Stimulated activated naive CD8-positive, alpha-beta T cell treated with anti-CD3 and anti-CD28 coated beads, Interleukin-15, Interleukin-2, amounts not matched to agents 100 ng/mL and 50 ng/mL, for 24 hours (primary cell): ENCODE data around the gene CTBP1.
"Not testable (repeated sequence)": the region's sequence is repeated elsewhere in the genome, so short reads cannot be mapped to it uniquely, and the experiment has no call there.

Experiments used
- H3K27ac Mint-ChIP-seq: one replicate; pipeline ENCODE4 v1.8.0; 2021; ENCODE audit warnings: mild to moderate bottlenecking, mixed read lengths
- H3K27me3 Mint-ChIP-seq: one replicate; pipeline ENCODE4 v1.8.0; 2021; ENCODE audit warnings: mixed read lengths
- H3K36me3 Mint-ChIP-seq: one replicate; pipeline ENCODE4 v1.8.0; 2021; ENCODE audit warnings: low read depth, mixed read lengths
- H3K4me1 Mint-ChIP-seq: one replicate; pipeline ENCODE4 v1.8.0; 2021; ENCODE audit warnings: low read depth, mixed read lengths
- H3K4me3 Mint-ChIP-seq: one replicate; pipeline ENCODE4 v1.8.0; 2021; ENCODE audit warnings: mild to moderate bottlenecking, mixed read lengths
- H3K9me3 Mint-ChIP-seq: one replicate; pipeline ENCODE4 v1.8.0; 2021; ENCODE audit warnings: mixed read lengths

The CTBP1 gene

DNA sequence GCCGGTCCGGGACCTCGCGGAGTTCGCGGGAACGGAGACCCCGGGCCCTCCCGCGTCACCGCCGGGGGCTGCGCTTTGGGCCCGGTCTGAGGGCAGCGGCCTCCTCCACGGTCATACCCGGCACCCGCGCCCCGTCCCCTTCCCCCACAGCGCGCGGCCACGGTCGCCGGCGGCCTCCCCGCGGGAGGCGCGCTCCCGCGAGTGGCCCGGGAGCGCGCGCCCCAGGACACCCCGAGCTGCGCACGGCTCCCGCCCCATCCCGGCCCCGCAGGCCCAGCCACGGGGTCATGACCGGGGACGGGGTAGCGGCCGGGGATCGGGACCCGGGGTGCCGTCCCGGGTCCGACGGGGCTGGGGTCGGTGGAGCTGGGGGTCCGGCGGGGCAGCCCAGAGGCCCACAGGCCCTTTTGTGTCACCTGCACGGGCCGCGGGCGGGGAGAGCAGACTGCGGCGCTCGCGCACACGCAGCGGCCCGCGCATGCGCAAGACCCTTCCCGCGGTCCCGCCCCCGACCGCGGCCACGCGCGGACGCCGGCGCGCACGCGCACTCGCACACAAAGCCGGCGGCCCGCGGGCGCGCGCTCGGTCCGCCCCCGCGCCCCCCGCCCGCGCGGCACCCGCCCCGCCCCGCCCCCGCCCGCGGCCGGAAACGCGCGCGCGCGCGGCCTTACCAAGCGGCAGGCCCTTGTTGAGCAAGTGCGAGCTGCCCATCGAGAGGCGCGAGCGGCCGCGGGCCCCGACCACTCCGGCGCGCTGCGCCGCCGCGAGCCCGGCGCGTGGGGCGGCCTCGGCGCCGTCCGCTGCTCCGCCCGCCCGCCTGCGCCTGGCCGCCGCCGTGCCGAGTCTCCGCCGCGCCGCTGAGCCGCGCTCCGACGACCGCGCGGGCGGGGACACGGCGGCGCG is at the start of gene CTBP1:
TSS of gene CTBP1 (minus strand) at position 886 of the 903 bp plus-strand sequence. CDS start 7,799 bp downstream, outside the sequence.
- Mint-ChIP-seq H3K4me1 (peaks cover 72% of the 10 kb centered on the region), H3K9me3 (no peaks in the 10 kb centered on the region), H3K27me3 (no peaks in the 10 kb centered on the region), H3K4me3 (peak within 1 kb of the TSS; percentile 89), H3K36me3 (peaks cover 26% of the 10 kb centered on the region), H3K27ac (peak within 1 kb of the TSS; percentile 96)

DNA sequence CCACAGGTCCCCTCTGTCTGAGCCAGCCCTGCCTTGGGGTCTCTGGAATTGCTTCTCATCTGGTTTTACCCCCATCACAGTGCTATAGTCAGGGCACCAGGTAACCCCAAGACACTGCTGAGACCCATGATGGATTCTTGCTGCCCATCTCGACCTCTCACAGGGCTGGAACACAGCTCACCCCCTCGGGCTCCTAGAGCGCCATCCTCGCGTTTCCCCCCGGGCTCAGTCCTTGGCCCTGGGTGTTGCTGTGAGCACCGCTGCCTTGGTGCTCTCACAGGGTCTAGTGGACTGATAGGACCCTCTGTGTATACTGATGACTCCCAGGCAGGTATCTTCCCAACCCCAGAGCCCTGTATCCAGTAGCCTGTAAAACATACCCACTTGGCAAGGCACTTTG is 49.5 kb upstream of the CTBP1 start:
- Mint-ChIP-seq H3K4me3 (no peak overlapping the region), H3K9me3 (no peaks in the 10 kb centered on the region), H3K27ac (no peak overlapping the region), H3K36me3 (peaks cover 47% of the 10 kb centered on the region), H3K27me3 (no peaks in the 10 kb centered on the region), H3K4me1 (peaks cover 60% of the 10 kb centered on the region)

- peaks cover 63% of the 10 kb centered on the region for H3K4me1 Mint-ChIP-seq
- H3K27me3 Mint-ChIP-seq: no peaks in the 10 kb centered on the region
- H3K9me3 Mint-ChIP-seq: no peaks in the 10 kb centered on the region
- no peak overlapping the region for H3K4me3 Mint-ChIP-seq
- peaks cover 48% of the 10 kb centered on the region for H3K36me3 Mint-ChIP-seq
- H3K27ac Mint-ChIP-seq: no peak overlapping the region
Measured at GRCh38 chr4:1297456-1298325, 48.8 kb upstream of the CTBP1 start.

DNA sequence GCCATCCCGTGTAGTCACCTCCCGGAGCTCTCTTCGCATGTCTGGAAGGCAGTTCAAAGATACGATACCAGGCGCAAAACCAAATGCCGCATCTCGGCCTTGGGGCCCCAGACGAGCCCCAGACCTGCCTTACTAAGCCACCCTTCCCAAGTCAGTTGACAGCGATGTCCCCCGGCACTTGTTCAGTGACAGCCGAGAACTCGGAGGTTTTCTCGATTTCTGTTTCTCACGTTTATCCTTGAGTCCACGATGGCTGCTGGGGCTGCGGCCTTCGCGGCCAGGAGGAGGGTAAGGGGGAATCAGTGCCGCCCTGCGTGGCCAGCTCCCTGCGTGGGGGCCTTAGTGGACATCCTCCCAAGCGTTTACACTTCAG is 48.1 kb upstream of the CTBP1 start:
- no peaks in the 10 kb centered on the region for H3K27me3 Mint-ChIP-seq
- H3K36me3 Mint-ChIP-seq: peaks cover 48% of the 10 kb centered on the region
- peak overlapping the region; percentile 60 for H3K27ac Mint-ChIP-seq
- no peaks in the 10 kb centered on the region for H3K9me3 Mint-ChIP-seq
- no peak overlapping the region for H3K4me3 Mint-ChIP-seq
- H3K4me1 Mint-ChIP-seq: peaks cover 68% of the 10 kb centered on the region

DNA sequence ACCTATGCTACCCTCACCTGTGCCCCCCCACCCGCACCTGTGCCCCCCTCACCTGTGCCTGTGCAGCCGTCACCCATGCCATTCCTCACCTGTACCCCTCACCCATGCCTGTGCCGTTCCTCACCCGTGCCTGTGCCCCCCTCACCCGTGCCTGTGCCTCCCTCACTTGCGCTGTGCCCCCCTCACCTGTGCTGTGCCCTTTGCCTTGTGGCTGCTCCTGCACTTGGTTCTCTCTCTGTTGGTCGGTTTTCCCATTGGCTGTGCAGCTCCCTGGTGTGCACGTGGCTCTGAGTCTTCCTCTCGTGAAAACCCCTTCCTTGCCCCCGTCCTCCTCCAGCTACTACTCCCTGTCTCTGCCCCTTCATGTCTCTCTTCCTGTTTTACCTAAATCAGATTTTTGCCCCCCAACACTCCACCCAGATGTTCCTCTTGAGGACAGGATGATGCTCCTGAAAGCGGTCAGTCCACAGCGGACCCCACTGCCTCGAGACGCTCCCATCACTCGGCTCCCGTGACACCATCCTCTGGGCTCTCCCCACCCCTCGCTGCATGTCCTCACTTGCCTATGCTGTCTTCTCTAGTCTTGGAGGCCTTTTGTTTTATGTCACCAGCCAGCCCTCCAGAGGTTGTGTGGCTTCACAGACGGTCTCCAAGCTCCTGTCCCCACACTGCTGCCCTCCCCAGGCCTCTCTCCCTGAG is 47.5 kb upstream of the CTBP1 start:
- H3K27me3 Mint-ChIP-seq: no peaks in the 10 kb centered on the region
- H3K4me1 Mint-ChIP-seq: peaks cover 69% of the 10 kb centered on the region
- H3K27ac Mint-ChIP-seq: peak overlapping the region; percentile 60
- H3K4me3 Mint-ChIP-seq: no peak overlapping the region
- peaks cover 47% of the 10 kb centered on the region for H3K36me3 Mint-ChIP-seq
- H3K9me3 Mint-ChIP-seq: no peaks in the 10 kb centered on the region

DNA sequence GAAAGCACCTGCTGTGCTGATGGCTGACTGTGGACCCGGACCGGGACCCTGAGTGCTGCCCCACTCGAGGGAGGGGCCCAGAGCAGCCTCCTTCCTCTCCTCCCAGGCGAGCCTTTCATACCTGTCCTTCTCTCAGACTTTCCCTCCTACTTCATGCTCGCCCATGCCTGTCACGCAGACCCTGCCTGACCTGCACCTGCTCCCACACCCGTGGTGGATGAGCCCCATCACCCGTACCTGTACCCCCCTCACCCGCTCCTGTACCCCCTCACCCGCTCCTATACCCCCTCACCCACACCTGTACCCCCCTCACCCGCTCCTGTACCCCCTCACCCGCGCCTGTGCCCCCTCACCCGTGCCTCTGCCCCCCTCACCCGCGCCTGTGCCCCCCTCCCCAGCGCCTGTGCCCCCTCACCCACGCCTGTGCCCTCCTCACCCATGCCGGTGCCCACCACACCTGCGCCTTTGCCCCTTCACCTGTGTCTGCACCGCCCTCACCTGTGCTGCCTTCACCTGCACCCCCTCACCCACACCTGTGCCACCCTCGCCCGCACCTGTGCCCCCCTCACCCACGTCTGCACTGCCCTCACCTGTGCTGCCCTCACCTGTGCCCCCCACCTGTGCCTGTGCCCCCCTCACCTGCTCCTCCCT is 46.6 kb upstream of the CTBP1 start:
- H3K9me3 Mint-ChIP-seq: no peaks in the 10 kb centered on the region
- no peak overlapping the region for H3K4me3 Mint-ChIP-seq
- H3K27me3 Mint-ChIP-seq: no peaks in the 10 kb centered on the region
- peaks cover 69% of the 10 kb centered on the region for H3K4me1 Mint-ChIP-seq
- H3K27ac Mint-ChIP-seq: no peak overlapping the region
- peaks cover 37% of the 10 kb centered on the region for H3K36me3 Mint-ChIP-seq

DNA sequence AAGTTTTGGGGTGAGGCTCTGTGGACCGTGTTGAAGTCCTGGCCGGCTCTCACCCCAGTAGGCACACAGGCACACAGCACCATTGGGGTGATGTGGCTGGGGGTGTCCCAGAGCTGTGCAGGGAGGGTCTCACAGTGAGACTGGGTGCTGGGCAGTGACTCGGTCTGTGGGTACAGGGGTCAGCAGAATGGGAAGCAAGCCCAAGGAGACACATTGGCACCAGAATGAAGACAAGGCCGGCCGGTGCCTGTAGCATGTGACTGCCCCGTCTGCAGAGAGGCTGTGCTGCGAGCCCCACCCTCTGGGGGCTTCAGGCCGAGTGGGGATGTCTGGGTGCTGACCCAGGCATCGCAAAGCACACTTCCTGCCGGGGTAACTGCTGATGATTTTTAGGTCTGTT is 46.0 kb upstream of the CTBP1 start:
- Mint-ChIP-seq H3K27ac (no peak overlapping the region), H3K4me3 (no peak overlapping the region), H3K4me1 (peaks cover 65% of the 10 kb centered on the region)

DNA sequence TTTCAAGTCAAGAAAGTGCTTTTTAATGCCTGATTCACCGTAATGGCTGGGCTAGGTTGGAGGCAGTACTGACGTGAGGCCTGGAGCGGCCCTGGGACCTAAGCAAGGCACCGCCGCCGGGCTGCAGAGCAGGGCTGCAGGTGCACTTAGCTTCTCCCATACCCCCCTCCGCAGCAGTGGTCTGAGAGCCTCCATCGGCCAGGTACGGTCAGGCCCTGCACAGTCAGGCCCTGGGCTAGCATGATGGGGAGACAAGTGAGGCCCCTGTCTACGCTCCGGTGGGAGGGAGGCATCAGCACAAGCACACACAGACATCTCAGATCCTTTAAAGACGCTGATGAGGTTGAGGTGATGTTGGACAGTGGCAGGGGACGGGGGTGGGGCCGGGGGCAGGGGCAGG is 45.5 kb upstream of the CTBP1 start:
- Mint-ChIP-seq H3K36me3 (peaks cover 26% of the 10 kb centered on the region), H3K27me3 (no peaks in the 10 kb centered on the region), H3K4me1 (peaks cover 61% of the 10 kb centered on the region), H3K27ac (no peak overlapping the region), H3K9me3 (no peaks in the 10 kb centered on the region), H3K4me3 (no peak overlapping the region)

More for the DNA sequence above, 46.0 kb upstream of the CTBP1 start:
- Mint-ChIP-seq H3K27me3 (no peaks in the 10 kb centered on the region), H3K9me3 (no peaks in the 10 kb centered on the region), H3K36me3 (peaks cover 31% of the 10 kb centered on the region)

DNA sequence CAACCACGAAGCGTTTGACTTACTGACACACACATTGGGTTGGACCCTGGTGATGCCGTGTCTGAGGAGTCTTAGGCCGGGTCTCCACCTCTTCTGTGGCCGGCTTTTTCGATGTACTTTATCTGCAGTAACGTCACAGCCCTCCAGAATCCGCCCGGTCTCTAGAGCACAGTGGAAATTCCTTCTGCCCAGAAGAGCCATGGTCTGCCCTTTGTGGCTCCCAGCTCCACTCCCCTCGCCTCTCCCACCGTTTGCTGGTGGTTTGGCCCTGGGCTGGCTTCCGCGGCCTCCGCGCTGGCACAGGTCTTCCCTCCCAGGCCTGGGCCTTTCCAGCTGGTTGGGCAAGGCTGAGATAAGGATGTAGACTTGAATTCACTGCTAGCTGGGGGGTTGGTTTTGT is 45.1 kb upstream of the CTBP1 start:
- Mint-ChIP-seq H3K4me1 (peaks cover 57% of the 10 kb centered on the region), H3K4me3 (no peak overlapping the region), H3K9me3 (no peaks in the 10 kb centered on the region), H3K27ac (peak overlapping the region; percentile 21), H3K27me3 (no peaks in the 10 kb centered on the region), H3K36me3 (peaks cover 22% of the 10 kb centered on the region)

GRCh38 chr4:1293531-1293941 is 44.6 kb upstream of the CTBP1 start:
- H3K4me3 Mint-ChIP-seq: no peak overlapping the region
- peak overlapping the region; percentile 21 for H3K27ac Mint-ChIP-seq

GRCh38 chr4:1292703-1293011 is 43.7 kb upstream of the CTBP1 start:
- H3K27ac Mint-ChIP-seq, H3K27me3 Mint-ChIP-seq, H3K4me3 Mint-ChIP-seq, H3K9me3 Mint-ChIP-seq: not testable (repeated sequence)
- peaks cover 58% of the 10 kb centered on the region for H3K4me1 Mint-ChIP-seq
- peaks cover 15% of the 10 kb centered on the region for H3K36me3 Mint-ChIP-seq

More at GRCh38 chr4:1293531-1293941, 44.6 kb upstream of the CTBP1 start:
- Mint-ChIP-seq H3K27me3 (no peaks in the 10 kb centered on the region), H3K36me3 (peaks cover 21% of the 10 kb centered on the region), H3K4me1 (peaks cover 60% of the 10 kb centered on the region), H3K9me3 (no peaks in the 10 kb centered on the region)

DNA sequence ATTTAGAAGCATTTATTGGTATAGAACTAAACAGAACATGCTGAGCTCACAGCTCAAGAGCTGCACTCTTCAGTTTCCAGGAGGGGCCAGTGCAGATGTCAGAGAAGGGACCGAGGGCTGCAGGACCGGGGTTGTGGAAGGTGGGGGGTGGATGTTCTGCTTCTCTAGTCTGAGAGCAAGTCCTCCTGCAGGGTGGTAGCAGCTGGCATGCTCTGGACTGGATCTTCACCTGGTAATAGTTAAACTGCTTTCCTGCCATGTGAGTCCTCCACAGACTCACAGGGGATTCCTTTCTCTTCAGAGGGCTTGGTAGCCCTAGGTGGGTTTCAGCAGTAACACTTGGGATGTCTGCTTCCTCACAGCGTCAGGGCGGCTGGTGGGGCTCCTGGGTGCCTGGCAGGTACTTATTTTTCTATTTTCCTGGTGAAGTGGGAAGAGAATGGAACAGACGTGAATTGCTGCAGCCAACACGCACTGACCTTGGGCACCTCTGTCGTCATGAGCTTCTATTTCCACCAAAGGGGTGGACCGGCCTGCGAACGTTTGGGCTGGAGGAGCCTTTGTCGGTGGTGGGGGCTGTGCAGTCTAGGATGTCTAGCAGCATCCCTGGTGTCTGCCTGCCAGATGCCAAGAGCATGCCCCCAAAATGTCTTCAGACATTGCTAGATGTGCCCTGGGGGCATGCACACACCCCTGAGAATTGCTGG is 43.2 kb upstream of the CTBP1 start:
- Mint-ChIP-seq H3K4me1 (peaks cover 54% of the 10 kb centered on the region), H3K27me3 (no peaks in the 10 kb centered on the region), H3K27ac (peak overlapping the region; percentile 36), H3K9me3 (no peaks in the 10 kb centered on the region), H3K4me3 (peak overlapping the region; percentile 98), H3K36me3 (peaks cover 12% of the 10 kb centered on the region)

DNA sequence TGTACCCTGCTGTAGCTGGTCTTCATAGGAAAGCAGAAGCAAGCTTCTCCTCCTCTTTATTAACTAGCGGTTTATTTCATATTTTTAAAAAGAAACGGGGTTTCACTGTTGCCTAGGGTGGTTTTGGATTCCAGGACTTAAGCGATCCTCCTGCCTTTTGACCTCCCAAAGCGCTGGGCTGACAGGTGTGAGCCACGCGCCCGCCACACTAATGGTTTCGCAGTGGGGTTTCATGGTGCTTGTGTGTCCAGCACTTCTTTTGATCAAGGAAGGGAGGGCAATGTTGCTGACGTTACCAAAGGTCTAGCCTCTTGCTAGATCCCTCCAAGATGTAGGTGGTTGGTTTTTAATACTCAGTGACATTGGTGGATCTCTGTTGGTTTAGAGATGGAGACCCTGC is 42.2 kb upstream of the CTBP1 start:
- H3K4me3 Mint-ChIP-seq: peak overlapping the region; percentile 98
- H3K27me3 Mint-ChIP-seq: no peaks in the 10 kb centered on the region
- H3K27ac Mint-ChIP-seq: peak overlapping the region; percentile 89
- peaks cover 48% of the 10 kb centered on the region for H3K4me1 Mint-ChIP-seq
- H3K9me3 Mint-ChIP-seq: peaks cover 4% of the 10 kb centered on the region
- peaks cover 12% of the 10 kb centered on the region for H3K36me3 Mint-ChIP-seq
